T-helper 2 cell (primary cell): Measurements from ENCODE around the gene PWP2.
A peak's percentile ranks its signal among the peaks of the same experiment; 100 is the strongest.
"Not testable (repeated sequence)": the region's sequence is repeated elsewhere in the genome, so short reads cannot be mapped to it uniquely, and the experiment has no call there.

Experiments
- DNase-seq, 5 experiments: peaks; one replicate each; pipeline versions ENCODE4 v3.0.0 to v3.0.0-alpha.2; 2012 to 2022

The PWP2 gene

DNA sequence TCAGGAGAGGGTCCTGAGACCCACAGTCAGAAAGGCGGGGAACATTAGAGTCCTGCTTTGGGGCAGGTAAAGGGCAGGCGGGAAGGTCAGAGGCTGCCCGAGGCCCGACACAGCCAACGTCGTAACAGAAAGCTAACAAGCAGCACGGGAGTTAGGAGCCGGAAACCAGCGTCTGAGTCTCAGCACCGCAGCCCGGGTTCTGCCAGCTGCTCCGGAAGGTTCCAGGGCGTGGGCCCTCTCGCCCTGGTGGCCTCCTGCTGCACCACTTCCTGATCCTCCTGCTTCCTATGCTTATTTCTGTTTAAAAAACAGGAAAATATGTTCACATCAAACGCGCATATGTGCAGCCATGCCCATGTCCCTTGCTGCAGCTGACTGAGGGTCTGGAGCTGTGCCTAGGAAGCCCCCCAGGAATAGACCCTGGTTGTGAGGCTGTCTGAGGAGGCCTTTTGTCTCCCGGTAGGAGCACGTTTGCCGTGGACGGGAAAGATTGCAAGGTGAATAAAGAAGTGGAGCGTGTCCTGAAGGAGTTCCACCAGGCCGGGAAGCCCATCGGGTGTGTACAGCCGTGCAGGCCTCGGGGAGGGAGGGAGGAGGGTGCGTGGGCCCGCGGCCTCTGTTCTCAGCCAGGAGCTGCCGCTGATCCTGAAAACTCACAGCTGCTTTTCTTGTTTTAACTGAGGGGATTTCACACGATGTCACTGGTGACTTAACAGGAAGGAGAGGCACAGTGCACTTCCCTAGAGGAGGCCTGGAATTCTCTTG is 32.8 kb downstream of the PWP2 start:
- DNase-seq, result peak in 1 of 5 experiments; percentile 5

DNA sequence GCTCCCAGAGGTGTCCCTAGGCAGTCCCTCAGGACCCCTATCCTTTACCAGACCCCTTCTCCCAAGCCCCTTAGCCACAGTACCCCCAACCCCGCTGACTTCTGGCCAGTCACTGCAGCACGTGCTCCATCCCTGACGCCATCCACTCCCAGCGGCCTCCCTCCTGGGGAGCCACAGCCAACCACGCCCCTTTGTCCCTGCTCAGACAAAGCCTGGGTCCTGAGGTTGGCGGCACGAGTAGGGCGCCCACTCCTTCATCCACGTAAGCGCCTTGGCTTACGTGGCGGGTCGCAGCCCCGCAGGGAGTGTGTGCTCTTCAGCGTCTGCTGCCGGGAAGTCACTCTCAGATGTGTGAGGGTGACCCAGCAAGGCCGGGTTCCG is 33.3 kb downstream of the PWP2 start:
- DNase-seq, result not testable (repeated sequence)

DNA sequence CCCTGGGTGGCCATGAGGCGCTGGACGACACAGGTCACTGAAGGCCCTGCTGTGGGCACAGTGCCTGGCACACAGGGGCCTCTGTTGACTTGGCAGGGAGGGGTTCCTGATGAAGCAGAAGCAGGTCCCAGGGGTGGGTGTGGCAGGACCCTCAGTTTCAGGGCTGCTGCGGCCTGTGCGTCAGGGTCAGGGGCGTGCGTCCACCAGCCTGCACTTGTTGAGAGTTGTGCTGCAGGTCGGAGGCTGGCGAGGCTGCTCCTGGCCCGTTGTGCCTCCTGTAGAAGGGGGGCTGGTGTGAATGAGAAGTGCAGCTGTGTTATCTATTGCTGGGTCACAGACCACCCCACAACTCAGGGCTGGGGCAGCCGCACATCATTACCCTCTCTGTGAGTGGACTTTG is 35.3 kb downstream of the PWP2 start:
- DNase-seq, result not testable (repeated sequence)

DNA sequence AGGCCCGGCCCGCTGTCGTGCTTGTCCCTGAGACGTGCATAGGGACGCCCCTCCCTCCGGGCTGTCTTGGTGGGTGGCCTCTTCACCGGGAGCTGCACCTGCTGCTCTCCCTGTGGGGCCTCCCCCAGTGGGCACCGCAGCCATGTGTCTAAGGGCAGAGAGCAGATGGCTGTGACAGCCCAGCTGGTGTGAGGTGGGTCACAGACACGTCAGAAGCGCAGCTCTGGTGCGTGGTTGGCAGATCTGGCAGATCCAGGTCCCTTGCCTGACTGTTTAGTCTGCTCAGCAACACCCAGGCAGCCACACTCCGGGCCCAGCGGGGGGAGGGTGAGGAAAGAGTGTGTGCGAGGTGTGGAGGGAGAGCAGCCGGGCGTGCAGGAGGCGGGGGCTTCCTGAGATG is 36.2 kb downstream of the PWP2 start:
- DNase-seq, result not testable (repeated sequence)

DNA sequence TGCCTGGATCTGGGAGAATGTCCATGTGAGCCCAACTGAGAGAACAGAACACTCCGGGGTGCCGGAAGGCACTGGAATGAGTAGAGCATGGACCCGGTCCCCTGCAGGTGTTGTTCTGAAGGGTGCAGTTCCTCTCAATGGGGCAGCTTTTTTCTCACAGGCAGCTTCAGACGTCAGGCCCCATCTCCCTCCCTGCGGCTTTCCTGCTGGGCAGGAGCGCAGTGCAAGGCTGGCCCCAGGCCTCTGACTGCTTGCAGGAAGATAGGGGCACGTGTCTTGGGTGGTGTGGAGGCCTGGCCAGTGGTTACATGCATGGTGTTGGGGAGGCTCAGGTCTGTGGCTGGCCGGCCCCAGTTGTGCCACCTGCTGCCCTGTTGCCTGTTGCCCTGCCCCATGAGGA is 36.8 kb downstream of the PWP2 start:
- not testable (repeated sequence) for DNase-seq

DNA sequence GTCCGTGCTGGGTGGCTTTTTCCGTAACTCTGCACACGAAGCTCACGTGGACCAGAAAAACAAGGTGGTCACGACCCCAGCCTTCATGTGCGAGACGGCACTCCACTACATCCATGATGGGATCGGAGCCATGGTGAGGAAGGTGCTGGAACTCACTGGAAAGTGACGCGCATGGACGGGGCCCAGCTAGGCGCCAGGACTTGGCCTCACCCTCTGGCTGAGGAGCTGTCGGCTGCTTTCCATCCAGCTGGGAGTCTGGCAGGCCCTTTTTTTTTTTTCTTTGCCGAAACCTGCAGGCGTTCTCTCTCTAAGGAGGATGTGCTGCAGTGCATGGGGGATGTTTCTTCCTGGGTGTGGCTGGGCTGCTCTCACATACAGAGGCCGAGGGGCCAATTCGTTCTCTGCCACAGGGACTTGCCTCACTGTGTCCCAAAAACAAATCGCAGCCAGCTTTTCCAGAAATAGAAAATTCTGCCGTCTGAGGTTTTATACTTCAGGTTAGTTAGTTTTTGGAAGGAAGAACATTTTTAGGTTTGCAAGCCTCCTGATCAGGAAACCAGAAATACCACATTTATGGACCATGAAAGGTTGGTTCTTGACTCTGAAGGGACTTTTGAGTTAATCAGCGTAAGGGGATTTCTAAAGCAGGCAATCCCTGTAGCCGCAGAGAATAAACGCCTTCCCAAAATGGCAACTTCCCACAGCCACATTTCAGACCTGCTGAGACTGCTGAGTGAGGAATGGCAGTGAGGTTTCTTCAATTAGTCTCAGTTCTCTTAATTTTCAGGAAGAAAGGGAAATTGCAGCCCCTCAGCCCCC is 37.8 kb downstream of the PWP2 start:
- DNase-seq, result not testable (repeated sequence)

DNA sequence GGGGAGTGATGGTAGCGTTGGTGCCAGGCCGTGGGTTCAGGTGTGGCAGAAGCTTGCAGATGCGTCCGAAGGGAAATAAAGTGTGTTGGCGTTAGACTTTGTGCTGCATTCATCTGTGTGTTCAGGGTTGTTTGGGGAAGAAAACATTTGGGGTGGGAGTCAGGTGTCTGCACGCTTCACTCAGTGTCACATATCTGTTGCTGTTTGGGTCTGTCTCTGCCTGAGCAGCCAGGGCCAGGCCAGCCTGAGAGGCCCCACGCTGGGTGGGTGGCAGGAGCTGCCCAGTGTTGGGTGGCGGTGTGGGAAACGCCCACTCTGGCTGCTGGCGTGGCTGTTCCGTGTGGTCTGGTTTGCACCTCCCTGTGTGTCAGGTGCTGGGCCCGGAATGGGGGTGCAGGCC is 38.4 kb downstream of the PWP2 start:
- not testable (repeated sequence) for DNase-seq

DNA sequence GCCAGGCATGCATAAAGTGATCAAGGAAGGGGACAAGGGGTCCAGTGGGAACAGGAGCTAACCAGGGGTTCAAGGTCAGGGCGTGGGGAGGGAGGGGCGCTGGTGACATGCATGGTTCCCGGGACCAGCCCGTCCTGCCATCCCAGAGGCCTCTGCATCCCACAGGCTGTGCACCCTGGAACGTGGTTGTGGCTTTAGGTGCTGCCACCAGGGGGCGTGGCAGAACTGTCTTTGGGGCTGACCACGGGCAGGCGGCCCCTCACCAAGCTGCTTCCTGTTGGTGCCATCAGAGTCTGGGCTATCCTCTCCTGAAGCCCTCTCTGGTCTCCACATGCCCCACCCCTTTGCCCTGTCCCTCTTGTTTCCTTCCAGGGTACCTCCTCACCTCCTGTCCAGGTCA is 39.9 kb downstream of the PWP2 start:
- not testable (repeated sequence) for DNase-seq

DNA sequence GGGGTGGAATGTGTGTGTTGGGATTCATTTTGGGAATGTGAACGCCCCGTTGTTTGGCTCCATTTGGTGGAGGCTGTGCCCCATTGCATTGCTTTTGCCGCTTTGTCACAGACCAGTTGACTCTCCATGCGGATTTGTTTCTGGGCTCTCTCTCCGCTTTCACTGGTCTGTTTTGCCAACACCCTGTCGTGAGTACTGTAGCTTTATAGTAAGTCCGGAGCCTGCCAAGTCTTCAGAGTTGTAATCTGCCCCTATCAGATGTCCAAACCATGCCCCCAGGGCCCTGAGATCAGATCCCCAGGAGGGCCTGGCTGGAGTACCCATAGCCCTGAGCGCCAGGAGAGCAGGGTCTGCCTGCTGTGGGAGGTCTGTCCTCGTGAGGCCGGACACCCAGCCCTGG is 43.1 kb downstream of the PWP2 start:
- DNase-seq, result not testable (repeated sequence)

DNA sequence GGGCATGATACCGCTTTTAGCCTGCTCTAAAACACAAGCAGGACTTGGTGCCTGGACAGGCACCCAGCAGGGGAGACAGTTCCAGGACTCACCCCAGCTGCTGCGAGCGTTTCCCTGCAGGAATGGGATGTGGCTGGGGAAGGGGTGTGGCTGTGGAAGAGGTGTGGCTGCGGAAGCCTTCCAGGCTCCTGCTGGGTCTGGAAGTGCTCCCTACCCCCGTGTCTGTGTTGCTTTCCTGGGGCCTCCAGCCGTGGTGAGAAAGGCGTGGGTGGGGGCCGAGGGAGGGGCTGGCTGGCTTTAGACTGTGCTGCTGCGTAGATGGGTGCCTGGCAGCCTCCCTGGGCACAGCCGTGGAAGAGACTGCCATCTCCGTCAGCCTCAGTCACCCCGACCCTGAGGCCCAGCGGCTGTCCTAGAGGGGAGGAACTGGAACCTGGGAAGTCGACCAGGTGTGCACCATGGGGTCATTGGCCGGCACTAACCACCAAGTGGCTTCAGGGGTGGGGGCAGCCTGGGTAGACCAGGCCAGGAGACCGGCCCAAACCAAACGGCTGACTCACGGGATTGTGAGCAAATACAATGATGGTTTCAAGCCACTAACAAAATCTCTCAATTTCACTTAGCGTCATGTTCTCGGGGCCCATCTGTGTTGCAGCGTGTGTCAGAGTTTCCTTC is 46.2 kb downstream of the PWP2 start:
- DNase-seq, result not testable (repeated sequence)

DNA sequence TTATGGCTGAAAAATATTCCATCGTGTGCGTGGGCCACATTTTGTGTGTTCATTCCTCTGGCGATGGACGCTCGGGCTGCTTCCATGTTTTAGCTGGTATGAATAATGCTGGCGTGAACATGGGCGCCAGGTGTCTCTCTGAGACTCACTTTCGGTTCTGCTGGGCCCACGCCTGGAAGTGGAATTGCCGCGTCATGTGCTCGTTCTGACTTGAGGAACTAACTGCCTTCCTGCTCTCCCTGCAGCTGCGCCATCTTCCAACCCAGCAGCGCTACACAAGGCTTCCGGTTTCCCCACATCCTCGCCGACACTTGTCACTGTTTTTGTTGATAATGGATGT is 46.7 kb downstream of the PWP2 start:
- DNase-seq, result peak in 2 of 5 experiments; percentile 4 to 41

DNA sequence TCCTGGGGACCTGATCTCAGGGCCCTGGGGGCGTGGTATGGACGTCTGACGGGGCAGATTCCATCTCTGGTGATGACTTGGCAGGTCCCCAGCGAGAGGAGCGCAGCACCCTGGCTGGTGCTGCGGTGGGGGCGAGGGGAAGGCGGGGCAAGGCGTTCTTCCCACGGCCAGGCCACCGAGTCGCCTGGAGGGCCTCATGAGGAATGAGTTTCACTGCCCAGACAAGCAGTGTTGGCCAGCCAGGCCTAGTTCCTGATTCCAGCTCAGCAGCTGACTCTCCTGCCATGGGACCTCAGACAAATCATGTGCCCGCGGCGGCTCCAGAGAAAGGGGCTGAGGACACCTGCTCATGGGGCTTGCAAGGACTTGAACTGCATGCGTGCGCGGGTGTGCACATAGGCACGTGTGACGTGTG is 47.6 kb downstream of the PWP2 start:
- DNase-seq, result not testable (repeated sequence)

DNA sequence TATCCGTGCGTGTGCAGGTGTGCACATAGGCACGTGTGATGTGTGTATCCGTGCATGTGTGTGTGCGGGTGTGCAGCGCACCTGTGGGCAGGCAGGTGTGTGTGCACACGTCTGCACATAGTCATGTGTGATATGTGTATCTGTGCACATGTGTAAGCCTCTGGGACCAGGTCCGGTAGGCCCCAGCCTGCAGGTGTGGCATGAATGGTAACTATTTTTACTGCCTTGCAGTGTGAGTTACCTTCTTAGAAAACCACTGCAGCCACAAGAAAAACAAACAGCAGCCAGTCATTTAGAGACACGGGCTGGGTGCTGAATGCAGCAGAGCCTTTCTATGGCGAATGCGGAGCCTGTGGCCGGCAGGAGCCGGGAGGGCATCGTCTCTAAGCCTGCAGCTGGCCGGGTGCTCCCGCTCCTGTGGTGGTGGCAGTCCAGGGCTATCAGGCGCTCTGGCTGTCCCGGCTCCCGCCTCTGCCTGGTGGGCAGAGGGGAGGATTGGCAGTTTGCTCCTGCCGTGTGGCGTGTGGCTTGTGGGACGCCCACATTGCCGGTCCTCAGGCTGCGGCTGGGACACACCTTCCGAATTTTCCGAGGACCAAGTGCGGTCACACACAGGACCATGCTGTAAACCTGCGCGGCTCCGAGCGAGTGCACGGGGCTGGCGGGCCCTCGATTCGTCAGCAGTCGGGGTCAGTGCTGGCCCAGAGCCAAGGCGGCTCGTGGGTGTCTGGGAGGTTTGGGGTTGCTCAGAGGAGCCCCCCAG is 48.2 kb downstream of the PWP2 start:
- not testable (repeated sequence) for DNase-seq

DNA sequence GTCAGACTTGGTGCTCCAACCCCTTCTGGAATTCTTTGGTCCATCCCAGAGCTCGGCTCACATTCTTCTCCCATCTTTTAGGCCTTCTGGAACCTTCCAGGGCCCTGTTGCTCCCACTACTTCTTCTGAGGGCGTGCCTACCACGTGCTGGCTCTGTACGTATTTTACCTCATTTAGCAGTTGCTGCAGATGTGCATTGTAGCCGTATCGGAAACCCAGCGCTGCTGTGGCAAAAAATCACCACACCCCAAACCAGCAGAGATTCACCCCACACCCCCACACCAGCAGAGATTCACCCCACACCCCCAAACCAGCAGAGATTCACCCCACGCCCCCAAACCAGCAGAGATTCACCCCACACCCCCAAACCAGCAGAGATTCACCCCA is 48.8 kb downstream of the PWP2 start:
- not testable (repeated sequence) for DNase-seq

DNA sequence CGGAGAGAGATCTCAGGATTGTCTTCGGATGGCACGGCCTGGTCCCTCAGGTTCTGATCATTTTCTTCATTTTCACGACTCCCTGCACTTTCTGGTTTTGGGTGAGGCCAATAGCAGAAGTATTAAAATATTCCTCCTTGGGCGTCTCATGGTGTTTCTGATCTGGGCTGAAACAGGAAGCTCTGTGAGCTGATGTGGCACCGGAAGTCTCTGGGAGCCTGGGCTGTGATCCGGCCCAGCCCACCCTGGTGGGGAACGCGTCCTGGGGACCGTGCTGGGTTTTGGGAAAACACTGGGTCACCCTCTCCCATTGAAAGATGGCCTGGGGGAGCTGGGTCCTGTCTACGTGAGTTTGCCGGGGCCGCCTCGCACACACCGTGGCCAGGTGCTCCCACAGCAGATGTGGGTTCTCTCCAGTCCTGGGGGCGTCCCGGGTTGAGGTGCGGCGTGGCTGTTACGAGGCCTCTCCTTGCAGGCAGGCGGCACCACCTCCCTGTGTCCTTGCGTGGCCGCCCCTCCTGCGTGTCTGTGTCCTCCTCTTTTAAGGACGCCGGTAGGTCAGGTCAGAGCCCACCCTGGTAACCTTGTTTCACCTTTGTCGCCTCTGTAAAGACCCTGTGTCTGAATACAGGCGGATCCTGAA is 50.4 kb downstream of the PWP2 start:
- not testable (repeated sequence) for DNase-seq

DNA sequence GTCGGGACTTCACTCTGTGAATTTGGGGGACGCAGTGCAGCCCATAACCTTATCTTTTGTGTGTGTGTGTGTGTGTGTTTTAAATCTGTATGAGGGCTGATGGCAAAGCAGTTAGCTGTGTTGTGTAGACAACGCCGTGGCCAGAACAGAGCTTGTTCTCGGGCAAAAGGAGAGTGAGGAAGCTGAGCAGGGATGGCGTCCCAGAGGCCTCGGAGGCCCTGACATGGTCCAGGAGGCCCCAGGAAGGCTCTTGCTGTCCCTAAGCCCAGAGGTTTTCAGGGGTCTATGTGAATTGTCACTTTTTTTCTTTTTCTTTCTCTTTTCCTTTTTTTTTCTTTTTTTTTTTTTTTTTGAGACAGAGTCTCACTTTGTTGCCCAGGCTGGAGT is 50.9 kb downstream of the PWP2 start:
- DNase-seq, result not testable (repeated sequence)

DNA sequence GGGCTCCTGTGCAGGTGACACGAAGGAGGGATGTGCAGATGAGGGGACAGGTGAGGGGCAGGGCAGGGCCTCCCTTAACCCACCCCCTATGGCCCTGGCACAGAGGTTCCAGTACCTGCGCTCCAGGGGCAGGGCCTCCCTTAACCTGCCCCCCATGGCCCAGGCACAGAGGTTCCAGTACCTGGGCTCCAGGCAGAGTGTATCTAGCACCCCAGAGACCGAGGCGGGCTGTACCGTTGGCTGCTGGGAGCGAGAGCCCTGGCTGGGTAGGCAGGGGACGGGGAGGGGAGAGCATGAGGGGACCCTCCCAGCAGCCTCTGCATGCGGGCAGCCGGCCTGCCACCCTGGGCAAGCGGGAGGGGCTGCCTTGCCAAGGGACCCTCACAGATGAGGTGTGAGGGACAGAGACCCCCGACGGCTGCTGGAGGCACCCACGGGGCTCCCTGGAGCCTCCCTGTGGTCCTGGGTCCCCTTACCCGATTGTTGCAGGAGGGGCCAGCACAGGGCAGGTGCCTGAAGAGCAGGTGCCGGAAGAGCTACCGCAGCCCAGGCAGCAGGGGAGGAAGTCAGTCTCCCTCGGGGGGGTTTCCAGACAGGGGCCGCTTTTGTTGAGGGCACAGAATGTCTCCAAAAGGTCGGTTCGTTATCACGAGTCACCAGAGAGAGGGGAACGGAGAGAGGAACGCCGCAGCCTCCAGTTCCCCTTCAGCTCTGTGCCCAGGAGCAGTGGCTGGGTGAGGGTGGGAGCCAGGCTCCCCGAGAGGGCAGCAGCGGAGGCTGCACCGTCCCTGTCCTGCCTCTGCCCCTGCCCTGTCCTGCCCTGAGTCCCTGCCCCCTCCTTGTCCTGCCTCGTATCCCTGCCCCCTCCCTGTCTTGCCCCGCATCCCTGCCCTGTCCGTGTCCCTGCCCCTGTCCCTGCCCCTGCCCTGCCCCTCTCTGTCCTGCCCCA is 52.4 kb downstream of the PWP2 start:
- not testable (repeated sequence) for DNase-seq

DNA sequence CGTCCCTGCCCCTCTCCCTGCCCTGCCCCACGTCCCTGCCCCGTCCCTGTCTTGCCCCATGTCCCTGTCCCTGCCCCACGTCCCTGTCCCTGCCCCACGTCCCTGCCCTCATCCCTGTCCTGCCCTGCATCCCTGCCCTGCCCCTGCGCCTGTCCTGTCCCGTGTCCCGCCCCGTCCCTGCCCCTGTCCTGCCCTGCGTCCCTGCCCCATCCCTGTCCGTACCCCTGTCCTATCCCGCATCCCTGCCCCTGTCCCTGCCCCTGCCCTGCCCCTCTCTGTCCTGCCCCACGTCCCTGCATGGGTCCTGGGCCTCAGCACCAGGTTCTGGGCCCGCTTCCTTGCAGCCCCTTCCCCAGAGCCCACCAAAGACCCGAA is 53.1 kb downstream of the PWP2 start:
- not testable (repeated sequence) for DNase-seq

DNA sequence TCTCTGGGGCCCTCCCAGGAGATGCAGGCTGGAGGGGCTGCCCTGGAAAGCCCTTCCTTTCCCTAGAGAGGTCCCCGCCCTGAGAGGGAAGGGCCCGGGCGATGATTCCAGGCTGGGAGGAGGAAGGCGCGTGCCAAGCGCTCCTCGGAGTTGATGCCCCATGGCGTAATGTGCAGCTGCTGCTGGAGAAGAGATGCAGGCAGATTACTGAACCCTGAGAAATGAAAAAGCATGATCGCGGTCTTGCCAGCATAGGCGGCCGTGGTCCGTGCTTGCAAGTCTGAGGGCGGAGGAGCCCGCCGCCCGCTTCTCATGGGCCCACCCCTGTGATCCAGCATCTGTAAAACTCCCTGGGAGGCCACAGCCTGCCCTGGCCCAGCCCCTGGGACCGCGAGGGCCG is 53.6 kb downstream of the PWP2 start:
- DNase-seq, result not testable (repeated sequence)

DNA sequence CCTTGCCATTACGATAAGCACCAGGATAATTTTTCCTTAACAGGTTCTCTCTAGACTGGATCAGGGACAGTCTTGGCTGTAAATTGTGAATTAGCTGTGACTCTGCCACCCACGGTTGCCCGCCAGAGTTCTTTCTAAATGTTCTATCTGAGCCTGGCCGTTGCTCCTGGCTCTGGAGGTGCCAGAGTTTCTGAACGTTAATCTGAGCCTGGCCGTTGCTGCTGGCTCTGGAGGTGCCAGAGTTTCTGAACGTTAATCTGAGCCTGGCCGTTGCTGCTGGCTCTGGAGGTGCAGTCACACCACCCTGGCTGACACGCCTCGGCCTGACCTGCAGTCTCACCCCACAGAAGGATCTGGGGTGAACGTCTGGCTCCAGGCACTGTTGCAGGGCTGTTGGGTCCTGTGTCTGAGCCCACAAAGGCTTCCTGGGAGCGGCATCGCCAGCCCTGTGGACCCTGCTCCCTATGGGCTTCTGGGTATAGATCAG is 56.0 kb downstream of the PWP2 start:
- not testable (repeated sequence) for DNase-seq

DNA sequence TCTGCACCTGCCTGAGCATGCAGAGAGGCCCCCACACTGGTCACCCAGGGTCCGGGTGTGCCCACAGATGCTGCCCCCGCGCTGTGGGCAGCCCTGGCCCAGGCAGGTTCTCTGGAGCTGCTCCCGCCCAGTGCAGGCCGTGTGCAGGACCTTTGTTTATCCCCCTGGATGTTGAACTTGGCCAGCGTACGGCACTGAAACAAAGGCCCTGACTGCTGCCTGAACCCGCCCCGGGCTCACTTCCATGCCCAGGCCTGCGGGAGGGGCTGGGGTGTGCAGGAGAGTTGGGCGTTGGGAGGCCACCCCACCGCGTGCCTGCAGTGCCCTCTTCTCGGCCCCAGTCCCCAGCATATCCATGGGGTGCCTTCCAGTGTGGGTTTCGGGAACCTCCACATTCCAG is 58.7 kb downstream of the PWP2 start:
- not testable (repeated sequence) for DNase-seq
